ENCODE results near the gene PTPRN2. TPM values are rescaled to one million over a fixed set of nuclear protein-coding genes. Genes with fewer than 3 reads are reported as not detected.

PTPRN2 gene
- total and polyA plus RNA-seq, 2 of the 8 experiments (the other 6 are each of a cell fraction or from before 2014, with no cell fraction given), result 2.6 to 4.5 TPM

GRCh38 chr7:158117341-158118222, 470.0 kb downstream of the PTPRN2 start:
- Histone ChIP-seq H2BK15ac (ENCODE audit: low read length) (no peak overlapping the region), H3K4me1 (replicated peaks in 1 of 4; ENCODE audit: control insufficient read depth in 3 of 4, insufficient read depth in 4 of 4, low read length in 3 of 4) (no peaks in the 10 kb centered on the region), H3K4me2 (ENCODE audit: insufficient read depth in 1 of 2, low read depth in 2 of 2, low read length in 2 of 2) (no peak overlapping the region), H4K5ac (ENCODE audit: insufficient read length, low read depth, low read length) (no peak overlapping the region), H3K36me3 (ENCODE audit: control insufficient read depth in 2 of 4, insufficient read depth in 4 of 4, low read length in 3 of 4) (no peaks in the 10 kb centered on the region), H3K4me3 (ENCODE audit: extremely low read depth in 1 of 4, insufficient read depth in 2 of 4, low read depth in 3 of 4, low read length in 4 of 4) (no peak overlapping the region), H3K23me2 (ENCODE audit: low read depth, low read length) (no peaks in the 10 kb centered on the region), H3K14ac (ENCODE audit: insufficient read length) (no peak overlapping the region), H3K4ac (replicated peaks; ENCODE audit: insufficient read length, low read depth, low read length) (no peak overlapping the region), H4K20me1 (replicated peaks in 1 of 2; ENCODE audit: control insufficient read depth in 1 of 2, insufficient read depth in 2 of 2, low read length in 2 of 2) (no peaks in the 10 kb centered on the region), H3K27ac (ENCODE audit: low read depth, low read length) (no peak overlapping the region), H3K9ac (replicated peaks in 1 of 4; ENCODE audit: extremely low read depth in 1 of 4, low read depth in 3 of 4, low read length in 3 of 4) (no peak overlapping the region), H3K79me2 (ENCODE audit: control insufficient read depth in 1 of 2, insufficient read depth in 2 of 2, low read length in 2 of 2) (no peaks in the 10 kb centered on the region), H4K91ac (replicated peaks; ENCODE audit: insufficient read length, low read length) (no peak overlapping the region), H3K18ac (ENCODE audit: extremely low read depth, low read length) (no peak overlapping the region), H3K23ac (ENCODE audit: insufficient read length) (no peak overlapping the region), H3K27me3 (replicated peaks in 1 of 4; ENCODE audit: control insufficient read depth in 3 of 4, extremely low read depth in 1 of 4, insufficient read depth in 3 of 4, low read length in 3 of 4) (no peaks in the 10 kb centered on the region), H2AFZ (ENCODE audit: low read length) (no peak overlapping the region), H2BK120ac (replicated peaks; ENCODE audit: low read depth, low read length) (no peak overlapping the region), H2BK12ac (ENCODE audit: low read depth, low read length) (no peak overlapping the region), H3K56ac (replicated peaks; ENCODE audit: insufficient read length, low read depth, low read length) (no peak overlapping the region), H3K9me3 (ENCODE audit: insufficient read depth in 2 of 2, low read depth in 1 of 2, low read length in 1 of 2) (peaks cover 24 to 50% of the 10 kb centered on the region in 2 experiments), H2BK20ac (ENCODE audit: low read length) (no peak overlapping the region), H2BK5ac (ENCODE audit: low read depth, low read length) (no peak overlapping the region), H2AK5ac (ENCODE audit: low read depth, low read length) (no peak overlapping the region), H3K79me1 (ENCODE audit: low read depth, low read length) (no peaks in the 10 kb centered on the region), H4K8ac (ENCODE audit: extremely low read depth, insufficient read depth, low read length) (no peak overlapping the region)
- WGBS, 2 experiments (ENCODE audit: extremely low coverage in 1 of 2, insufficient coverage in 1 of 2, insufficient read length in 1 of 2, insufficient replicate concordance in 2 of 2, low coverage in 1 of 2, low lambda C conversion rate in 2 of 2, missing lambda C conversion rate in 1 of 2), result 84% methylated on average over 1 of the region's 1 CpG; no CpG with 5 or more reads in 1 of the 2 experiments
- DNase-seq (ENCODE audit: low read depth in 1 of 2, low spot score in 2 of 2), result no peak
- no peak for FAIRE-seq
- POLR2A ChIA-PET (ENCODE audit: partially characterized antibody), result no interaction called here
- no peak for TF ChIP-seq TBP (IDR thresholded peaks at IDR 0.05; ENCODE audit: low read depth, low read length)
- TF ChIP-seq TCF12 (IDR thresholded peaks at IDR 0.05; ENCODE audit: low read depth, low read length), result no peak
- CTCF ChIA-PET (ENCODE audit: partially characterized antibody), result no interaction called here

All from H1 (cell line).